Right renal cortex interstitium (tissue), 3 donors: Measurements from ENCODE around the gene ZNF474. TPM values are rescaled to one million over a fixed set of nuclear protein-coding genes. Genes with fewer than 3 reads are reported as not detected.

Experiments used
- DNase-seq, 3 donors: peaks; one replicate each; pipeline ENCODE4 v3.0.0-alpha.2; 2013; ENCODE audit warnings: low read depth in 3 of 3, low spot score in 2 of 3
- polyA plus RNA-seq, 3 donors: library from polyadenylated mRNA; unstranded; fragments of 120-200 nt; gene quantifications; one replicate each; pipeline ENCODE4 v1.2.1, GENCODE V29; 2013; ENCODE audit not compliant: insufficient read length in 3 of 3

The ZNF474 gene
- polyA plus RNA-seq, 3 donors = 0.65 to 0.91 (median 0.71) TPM

DNA sequence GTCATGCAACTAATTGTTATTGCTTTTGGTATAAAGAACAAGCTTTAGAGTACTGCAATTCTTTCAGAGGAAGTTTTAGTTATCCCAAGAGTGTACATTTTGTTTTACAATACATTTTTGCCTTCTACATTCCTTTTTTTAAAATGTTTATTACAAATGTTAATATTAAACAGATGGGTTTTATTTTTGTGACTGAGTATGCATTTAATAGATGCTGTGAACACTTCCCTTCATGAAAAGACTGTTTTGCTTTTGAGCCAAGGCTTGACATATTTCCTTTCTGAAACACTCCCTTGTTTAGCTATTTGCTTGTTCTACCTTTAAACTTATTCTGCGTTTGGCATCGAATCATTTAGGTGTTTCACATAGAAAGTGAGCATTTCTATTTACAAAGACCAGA lies 14.8 kb upstream of the ZNF474 start:
- DNase-seq = no peak

DNA sequence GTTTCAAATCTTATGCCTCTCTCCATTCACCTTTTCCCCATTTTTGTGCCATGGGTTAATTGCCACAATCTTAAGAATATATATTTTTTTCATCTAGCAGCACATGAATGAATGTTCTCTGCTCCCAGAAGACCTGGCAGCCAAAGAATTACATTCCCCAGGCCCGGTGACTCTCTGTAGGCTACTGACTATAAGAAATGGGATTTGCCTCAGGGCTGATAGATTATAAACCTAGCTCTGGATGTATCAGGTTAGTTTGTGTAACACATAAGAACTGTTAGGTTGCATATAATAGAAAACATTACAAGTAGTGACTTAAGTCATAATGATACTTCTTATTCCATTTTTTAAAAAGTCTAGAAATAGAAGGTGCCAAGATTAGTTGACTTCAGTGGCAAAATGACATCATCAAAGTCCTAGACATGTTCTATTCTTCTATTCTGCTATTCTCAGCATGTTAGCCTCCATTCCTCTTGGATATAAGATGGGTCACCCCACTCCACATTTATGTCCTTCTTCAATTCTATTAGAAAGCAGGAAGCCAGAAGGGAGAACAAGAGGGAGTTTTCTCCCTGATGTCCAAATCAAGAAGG lies 10.9 kb upstream of the ZNF474 start:
- DNase-seq = no peak

DNA sequence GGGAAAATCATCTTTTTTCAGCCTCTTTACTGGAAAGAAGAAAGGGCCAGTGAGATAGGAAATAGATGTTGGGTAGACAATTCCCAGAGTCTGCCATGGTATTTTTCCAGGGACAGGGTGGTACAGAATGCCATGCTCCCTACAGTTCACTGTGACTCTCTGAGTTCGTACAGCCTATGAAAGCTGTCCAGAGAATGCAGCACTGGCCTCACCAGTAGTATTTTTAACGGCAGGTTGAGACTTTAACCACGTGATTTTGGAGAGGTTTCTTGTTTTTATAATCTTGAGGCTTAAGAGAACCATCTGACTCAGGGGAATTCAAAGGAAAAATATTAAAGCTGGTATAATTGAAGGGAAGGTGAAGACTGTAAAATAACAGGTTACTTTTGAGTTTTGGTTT lies 10.1 kb upstream of the ZNF474 start:
- DNase-seq = no peak

DNA sequence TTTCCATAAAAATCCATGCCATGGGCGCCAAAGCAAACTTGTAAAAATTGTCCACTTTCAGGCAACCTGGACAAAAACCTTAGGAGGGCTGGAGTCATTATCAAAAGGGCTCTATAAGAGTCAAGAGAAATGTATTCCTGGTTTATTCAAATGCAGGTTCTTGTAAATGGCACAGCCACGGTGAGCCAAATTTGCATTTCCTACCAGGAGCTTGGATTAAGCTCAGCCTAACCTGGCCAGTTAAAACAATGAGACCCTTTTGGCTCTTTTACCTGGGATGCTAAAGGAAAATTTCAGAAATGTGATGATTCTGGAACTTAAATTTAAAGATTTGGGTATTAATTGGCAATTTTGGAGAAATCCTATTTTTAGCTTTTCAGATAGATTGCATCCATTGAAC lies 8.9 kb upstream of the ZNF474 start:
- no peak for DNase-seq

DNA sequence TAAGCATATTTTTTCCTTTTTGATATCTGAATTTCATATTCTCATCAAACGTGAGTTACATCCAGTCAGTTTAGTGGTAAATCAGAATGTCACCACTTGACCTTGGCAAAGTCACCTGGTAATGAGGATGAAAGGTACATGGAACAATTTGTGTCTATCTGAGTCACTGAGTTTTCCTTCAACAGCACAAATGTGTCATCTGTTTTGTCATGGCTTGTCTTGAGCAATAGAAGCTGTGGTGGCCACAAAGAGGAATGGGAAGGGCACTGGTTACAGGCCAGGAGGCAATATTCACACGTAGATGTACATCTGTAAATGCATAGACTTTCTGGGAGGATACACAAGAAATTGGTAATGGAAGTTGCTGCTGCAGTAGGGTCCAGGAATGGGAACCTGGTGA lies 8.4 kb upstream of the ZNF474 start:
- DNase-seq = no peak

DNA sequence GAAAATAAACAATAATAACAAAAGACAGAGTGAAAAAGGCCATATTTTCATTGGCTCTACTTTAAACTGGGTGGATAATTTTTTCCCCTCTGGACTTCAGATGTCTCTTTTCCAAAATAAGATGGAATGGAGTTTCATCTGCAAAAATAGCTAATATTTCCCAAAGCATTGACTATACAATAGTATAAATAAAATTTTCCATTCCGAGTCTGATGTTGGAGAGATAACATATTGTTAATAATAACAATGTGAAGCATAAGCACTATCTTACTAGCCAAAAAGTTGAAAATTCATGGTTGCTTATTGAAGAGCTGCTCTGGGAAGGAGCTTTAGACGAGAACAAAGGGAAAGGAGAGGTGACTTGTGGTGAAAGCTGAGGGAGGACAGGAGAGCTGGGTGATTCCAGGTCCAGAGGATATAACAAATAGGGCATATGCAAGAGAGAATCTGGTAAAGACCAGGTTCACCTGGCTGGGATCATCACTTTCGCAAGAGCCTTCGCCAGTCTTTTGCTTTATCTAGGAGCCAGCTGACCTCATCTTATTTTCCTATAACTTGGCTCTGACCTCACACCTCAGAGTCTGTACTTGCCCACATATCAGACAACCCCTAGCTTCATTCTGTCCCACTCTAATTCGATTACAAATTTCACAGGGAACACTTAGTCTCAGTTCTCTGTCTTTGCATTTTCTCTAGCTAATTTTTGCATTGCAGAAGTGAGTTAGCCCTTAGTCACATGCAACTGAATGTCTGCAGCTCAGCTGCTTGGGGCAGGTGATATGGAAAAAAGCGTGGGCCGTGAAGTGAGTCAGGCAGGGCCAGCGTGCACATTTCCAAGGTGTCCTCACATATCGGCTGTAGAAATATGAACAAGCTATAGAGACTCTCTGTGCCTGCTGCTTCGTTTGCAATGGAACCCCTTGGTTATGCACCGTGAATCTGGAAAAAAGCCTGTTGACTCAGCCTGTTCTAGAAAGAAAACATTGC lies 7.6 kb upstream of the ZNF474 start:
- DNase-seq = no peak

DNA sequence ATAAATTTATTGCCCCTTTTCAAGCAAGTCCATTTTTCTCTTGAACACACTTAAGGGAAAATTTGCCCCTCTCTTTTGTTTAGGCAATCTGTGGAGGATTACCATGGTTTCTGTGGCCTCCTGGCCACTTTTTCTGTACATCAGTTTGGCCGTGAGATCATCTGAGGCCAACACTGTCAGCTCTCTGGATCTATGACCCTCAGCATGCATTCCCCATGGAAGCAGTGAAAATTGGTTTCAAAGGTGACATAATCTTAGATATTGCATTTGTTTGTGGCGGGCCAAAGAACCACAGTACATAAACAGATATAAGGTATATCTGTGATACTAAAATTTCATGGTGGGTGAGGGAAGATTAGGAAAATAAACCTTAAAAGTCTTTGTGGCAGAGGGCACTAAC lies 4.6 kb upstream of the ZNF474 start:
- no peak for DNase-seq

DNA sequence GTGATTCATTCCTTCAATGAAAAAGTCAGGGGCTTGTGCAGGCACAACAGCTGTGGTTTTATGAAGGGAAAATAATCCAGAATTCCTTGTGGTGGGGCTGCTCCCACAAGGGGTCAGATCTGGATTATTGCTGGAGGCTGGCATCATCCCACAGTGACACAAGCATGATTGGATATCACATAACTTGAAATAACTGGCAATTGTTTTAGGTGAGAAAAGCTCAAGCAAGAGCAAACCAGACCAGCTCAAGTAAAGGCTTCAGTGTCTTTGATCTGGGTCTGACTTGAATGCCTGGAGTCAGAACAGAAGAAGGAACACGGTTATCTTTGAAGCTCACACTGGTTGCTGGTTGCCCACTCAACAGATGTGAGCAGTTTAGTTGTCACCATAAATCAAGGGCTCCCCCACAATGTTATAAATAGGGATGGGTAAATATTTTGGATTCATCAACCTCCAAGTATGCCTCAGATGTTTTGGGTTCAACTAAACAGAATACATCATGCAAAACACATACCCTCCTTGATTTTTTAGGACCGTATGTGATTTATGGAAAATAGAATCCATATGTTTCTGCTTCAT lies 3.1 kb upstream of the ZNF474 start:
- no peak for DNase-seq

DNA sequence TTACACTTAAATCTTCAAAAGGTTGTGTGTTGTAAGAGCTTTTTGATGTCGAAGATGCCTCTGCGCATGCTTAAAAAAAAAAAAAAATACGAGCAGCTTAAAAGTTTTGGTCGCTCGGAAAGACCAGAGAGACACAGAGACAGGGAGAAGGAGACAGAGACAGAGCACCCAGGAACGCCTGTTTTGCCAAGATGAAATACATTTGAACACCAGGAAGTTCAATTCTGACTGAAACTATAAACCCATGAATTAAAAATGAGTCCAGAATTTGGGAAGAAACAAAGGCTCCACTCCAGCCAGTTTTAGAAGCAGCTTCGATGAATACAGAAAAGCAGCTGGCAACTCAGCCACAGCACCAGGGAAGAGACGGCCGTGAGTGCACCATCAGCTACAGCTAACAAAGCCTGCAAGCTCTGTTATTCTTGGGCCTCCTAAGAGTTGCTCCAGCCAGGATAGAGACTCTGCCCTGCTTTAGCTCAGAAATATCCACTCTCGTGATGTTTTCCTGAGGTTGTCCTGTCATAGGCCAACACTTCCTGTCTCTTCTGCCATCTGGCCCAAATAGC lies 2.5 kb upstream of the ZNF474 start:
- no peak for DNase-seq

DNA sequence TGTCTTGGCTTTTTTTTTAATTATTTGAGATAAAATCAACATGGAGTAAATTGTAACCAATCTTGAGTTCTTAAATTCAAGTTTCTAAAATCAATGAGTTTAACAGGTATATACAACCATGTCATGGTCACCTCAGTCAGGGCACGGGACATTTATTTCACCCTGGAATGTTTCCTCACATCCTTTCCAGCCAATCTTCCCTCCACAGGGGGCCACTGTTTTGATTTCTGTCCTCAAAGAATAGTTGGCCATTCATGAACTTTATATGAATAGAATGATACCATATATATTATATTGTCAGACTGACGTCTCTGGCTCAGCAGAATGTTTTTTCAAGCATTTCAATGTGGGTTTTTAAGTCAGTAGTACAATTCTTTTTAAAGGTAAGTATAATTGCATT lies 806 bp downstream of the ZNF474 start:
- DNase-seq = no peak

DNA sequence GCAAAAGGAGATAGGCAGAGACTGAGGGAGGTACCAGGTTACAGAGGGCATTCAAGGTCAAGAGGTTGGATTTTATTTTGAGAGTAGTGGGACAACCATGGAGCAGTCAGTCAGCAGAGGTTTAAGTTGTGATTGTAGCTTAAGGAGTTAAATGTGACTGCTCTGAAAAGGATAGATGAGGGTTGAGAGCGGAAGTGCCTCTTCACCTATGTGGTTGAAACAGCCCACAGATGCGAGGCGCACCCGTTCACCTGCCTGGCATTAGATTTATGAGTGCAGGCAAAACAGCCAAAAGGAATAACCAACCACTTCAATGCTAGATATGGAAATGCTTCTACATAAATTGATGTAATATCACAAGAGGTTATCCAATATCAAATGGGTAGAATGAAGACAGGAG lies 8.4 kb downstream of the ZNF474 start:
- no peak for DNase-seq

DNA sequence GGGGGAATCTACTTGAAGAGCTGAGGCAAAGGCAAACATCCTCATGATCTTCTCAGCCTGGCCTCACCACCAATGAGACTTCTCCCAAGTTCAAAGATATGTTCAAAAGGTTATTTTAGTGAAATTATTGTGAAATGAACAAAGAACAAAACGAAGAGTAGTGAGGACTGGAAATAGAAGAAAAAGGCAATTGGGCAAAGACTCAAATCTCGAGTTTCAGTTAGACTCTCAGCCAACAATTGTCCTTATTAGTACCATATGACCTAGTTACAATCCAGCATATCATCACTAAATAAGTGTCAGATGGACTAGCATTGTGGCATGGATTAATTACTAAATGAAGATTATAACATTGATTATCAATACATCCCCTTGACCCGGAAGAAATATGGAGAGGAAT lies 9.0 kb downstream of the ZNF474 start:
- no peak for DNase-seq

DNA sequence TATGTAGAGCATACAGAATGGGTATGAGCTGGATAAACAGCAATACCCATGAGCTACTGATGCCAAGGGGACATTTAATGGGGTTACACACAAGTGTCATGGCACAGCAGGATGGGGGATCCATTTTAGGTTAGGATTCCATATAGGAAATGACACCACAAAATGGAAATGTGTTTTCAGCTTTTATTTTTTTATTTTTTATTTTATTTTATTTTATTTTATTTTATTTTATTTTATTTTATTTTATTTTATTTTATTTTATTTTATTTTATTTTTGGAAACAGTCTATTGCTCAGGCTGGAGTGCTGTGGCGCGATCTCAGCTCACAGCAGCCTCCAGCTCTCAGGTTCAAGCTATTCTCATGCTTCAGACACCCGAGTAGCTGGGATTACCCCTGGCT lies 11.6 kb downstream of the ZNF474 start:
- no peak for DNase-seq

DNA sequence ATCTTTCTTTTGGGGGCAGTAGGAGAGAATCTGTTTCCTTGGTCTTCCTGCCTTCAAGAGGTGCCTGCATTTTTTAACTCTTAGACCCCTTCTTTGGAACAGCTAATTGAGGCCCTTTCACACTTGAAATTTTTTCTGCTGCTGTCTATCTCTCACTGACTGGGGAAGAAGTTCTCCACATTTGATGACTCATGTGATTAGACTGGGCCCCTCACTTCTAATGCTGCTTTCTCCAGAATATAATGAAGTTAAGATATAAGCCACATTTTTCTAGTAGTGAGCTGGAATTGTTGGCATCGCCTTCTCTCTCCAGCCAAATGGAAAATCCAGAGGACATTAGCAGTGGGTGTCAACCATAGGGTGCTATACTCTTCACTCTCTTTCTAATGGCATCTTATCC lies 12.4 kb downstream of the ZNF474 start:
- no peak for DNase-seq

DNA sequence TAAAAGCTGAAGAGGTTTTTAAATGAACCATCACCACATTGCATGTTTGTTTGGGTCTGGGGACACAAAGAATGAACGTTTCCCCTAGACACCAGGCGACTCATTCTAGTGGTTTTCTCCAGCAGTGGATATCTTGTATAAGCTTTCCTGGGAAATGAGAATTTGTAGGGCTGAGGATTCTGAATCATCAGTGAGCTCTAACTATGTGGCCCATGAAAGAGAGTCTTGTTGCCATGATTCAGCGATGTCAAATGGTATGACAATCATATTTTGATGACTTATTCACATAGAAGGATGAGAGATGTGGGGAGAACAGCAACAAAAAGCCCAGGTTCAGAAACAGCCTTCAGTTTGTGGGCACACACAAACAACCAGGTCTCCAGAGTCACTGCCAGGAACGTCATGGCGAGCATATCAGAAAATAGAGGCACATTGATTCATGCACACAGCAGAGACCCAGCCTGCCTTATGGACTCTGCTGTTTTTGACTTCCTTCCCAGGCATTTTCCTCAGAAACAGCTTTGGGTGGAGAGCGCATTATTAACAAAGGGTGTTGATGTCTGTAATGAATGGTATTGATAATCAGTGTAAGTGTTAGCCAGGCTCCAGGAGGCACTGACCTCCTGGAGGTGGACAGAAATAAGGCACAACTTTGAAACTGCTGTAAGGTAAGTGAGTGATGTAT lies 13.3 kb downstream of the ZNF474 start:
- no peak for DNase-seq

DNA sequence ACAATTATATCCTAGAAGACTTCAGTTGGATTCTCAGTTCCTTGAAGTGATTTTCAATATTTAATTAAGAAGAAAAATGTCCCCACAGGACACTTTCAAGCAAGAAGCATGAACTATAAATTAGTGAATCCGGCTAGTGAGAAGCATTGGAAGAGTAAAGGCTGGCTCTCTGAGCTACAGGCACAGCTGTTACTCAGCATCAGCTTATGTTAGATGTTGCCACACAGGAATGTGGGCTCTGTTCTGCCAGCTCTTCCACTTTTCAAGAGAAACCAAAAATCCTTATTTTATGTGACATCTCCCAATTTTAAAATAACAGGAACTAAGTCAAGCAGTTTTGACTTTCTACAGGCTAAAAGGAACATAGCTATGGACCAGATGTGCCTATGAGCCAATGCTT lies 14.9 kb downstream of the ZNF474 start:
- DNase-seq = no peak

DNA sequence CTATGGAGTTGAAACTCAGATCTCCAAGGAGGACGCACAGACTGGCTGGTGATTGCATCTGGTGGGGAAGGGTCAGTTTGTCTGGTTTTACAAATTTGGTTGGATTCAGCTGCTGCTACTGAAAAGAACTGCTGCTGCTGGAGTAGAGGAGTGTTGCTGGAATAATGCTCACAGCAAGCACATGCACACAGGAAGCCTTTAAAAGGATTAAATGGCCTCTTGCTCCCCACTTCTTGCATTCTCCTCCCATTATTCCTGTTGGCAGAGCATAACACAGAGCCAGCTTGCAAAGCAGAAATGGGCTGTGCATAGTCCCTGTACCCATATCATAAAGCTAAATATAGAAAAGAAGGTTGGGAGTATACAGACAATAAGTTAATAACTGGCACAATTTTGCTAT lies 16.6 kb downstream of the ZNF474 start:
- DNase-seq = no peak

DNA sequence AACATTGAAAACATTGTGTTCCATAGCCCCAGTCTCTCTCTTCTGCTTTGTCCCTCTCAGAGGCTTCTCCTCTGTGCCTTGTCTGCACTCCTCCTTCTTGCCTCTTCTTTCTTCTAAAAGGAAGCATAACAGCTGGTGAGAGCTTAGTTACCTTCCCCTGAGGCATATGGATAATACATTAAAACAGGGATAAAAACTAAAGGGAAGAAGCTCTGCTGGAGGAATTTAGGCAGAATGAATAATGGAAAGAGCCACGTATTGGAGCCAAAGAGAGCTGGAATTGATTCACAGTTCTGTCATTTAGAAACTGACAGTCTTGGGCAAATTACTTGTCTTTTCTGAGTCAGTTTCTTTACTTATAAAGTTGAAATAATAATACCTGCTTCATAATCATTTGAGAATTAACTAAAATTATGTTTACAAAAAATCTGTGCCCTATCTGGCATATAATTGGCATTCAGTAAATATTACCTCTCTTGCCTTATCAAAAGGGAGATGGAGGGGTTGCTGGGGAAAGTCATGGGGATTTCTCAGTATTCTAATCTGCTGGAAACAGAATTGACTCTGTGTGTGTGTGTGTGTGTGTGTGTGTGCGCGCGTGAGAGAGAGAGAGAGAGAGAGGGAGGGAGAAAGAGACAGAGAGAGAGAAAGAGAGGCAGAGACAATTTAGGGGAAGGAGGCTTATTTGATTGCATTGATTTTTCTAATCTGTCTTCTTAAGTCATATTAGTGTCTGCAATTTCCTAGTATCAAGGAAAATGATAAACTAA lies 20.2 kb downstream of the ZNF474 start:
- DNase-seq = no peak

DNA sequence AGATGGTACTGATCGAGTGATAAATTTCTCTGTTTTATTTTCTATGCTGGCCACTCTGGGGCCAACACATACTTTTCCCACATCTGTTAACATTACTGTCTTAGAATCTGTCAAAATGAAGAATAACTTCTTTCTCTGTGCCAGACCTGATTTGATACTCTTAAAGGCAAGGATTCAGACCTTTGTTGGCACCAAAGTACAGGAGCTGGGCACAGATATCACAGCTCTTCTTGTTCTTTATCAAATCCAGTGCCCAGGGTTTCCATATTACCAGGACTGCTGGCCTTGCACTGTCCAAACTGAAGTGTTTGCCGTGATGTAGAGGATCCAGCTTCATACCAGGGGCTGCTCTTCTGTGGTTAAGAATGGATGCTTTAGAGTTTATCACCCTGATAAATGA lies 20.9 kb downstream of the ZNF474 start:
- DNase-seq = no peak

DNA sequence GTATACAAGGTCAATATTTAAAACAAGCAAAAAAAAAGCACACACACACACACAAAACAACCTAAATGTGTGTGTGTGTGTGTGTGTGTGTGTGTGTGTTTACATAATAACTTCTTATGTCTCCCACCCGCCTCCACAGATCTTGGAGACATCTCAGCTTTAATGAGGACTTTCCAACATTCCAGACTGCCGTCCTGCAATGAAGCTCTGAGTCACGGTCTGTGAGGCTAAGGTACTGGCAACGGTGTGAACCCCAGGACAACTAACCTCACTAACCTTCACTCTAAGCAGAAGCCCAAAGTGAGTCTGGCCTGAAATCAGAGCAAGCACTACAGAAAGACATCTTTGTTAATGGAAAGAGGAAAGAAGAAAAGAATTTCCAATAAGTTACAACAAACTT lies 22.3 kb downstream of the ZNF474 start:
- DNase-seq = no peak
